Stomach (tissue), 9 donors: ENCODE results near the gene C5. TPM values are rescaled to one million over a fixed set of nuclear protein-coding genes. Genes with fewer than 3 reads are reported as not detected.

Source experiments
- DNase-seq, 2 donors: peaks; one replicate each; pipeline versions ENCODE4 v3.0.0 to v3.0.0-alpha.2; 2013 to 2019
- H3K27ac ChIP-seq, 5 donors: fragments of 200-600 bp in 4 of 5; sonication (generic) in 4 of 5; one replicate each; pipeline ENCODE4 v1.5.1; 2013 to 2019; ENCODE audit warnings: mild to moderate bottlenecking in 1 of 5, moderate library complexity in 1 of 5
- H3K27me3 ChIP-seq, 3 donors: fragments of 200-600 bp; sonication (generic); one replicate each; pipeline ENCODE4 v1.5.1; 2017 to 2019; ENCODE audit warnings: mixed run types in 1 of 3
- H3K36me3 ChIP-seq, 4 donors: fragments of 200-600 bp; sonication (generic); 1 replicate in 3 of 4; 2 replicates in 1 of 4; pipeline ENCODE4 v1.5.1; 2016 to 2019
- H3K4me1 ChIP-seq, 4 donors: fragments of 200-600 bp; sonication (generic); one replicate each; pipeline ENCODE4 v1.5.1; 2016 to 2019
- H3K4me3 ChIP-seq, 4 donors: fragments of 200-600 bp; sonication (generic) in 3 of 4; one replicate each; pipeline ENCODE4 v1.5.1; 2016 to 2019; ENCODE audit warnings: mild to moderate bottlenecking in 1 of 4
- H3K9me3 ChIP-seq, 4 donors: fragments of 200-600 bp; sonication (generic); one replicate each; pipeline ENCODE4 v1.5.1; 2016 to 2019
- CTCF ChIP-seq, 7 experiments: fragments of 450-650 bp in 4 of 7; fragments of 200-600 bp in 3 of 7; sonication (generic) in 3 of 7; IDR thresholded peaks; one replicate each; pipeline ENCODE4 v1.5.1; 2016 to 2019; ENCODE audit warnings: antibody characterized with exemption in 7 of 7, control low read depth in 2 of 7, mild to moderate bottlenecking in 1 of 7
- EP300 ChIP-seq: sonication (generic); formaldehyde crosslinking; IDR thresholded peaks from one replicate; pipeline ENCODE4 v1.6.1; 2017; ENCODE audit warnings: antibody characterized with exemption
- POLR2A ChIP-seq, 4 donors: fragments of 450-650 bp; IDR thresholded peaks; one replicate each; pipeline ENCODE4 v1.6.1; 2016; ENCODE audit warnings: antibody characterized with exemption in 4 of 4, control low read depth in 2 of 4, mild to moderate bottlenecking in 1 of 4, moderate library complexity in 1 of 4
- POLR2AphosphoS5 ChIP-seq, 3 donors: sonication (generic); formaldehyde crosslinking; IDR thresholded peaks; one replicate each; pipeline ENCODE4 v1.6.1; 2016; ENCODE audit warnings: antibody characterized with exemption in 3 of 3
- WGBS, 5 donors: extraction: QIAGEN DNeasy Blood & Tissue Kit in 3 of 5; methylation state at CpG; one replicate each; pipeline versions ENCODE4 v1.1.5 to v1.1.7; 2013 to 2018; 5-methylcytosine and 5-hydroxymethylcytosine counted together
- intact Hi-C: fragments of 100-400 bp; cut with DNase I; formaldehyde crosslinking; loops from one replicate; pipeline ENCODE4 v1.15.1; 2023; ENCODE audit warnings: low total_unique reads
- polyA plus RNA-seq, 3 donors: library from polyadenylated mRNA; stranded (reverse); fragments of 200-250 nt; gene quantifications; one replicate each; pipeline ENCODE4 v1.2.3, GENCODE V29; 2013
- total RNA-seq, 5 donors: library from RNA; depleted of rRNA; stranded (reverse); fragments of >200 nt; gene quantifications; one replicate each; pipeline versions ENCODE4 v1.1.0 to v1.2.3, GENCODE V29; 2014 to 2016
- donor health status: healthy with polysubstance abuse.
- donor health status: Bipolar disorder and iron deficiency.
- donor health status: healthy.

The C5 gene
- total and polyA plus RNA-seq, 8 donors, result 4.0 to 13.4 (median 6.2) TPM

GRCh38 chr9:120937127-120937526, 112.9 kb downstream of the C5 start:
- intact Hi-C loops, result loop anchor here (10.0 kb wide), 1 partner anchor 182 kb away; no protein-coding TSS in a partner anchor
- no peaks in the 10 kb centered on the region for H3K36me3 ChIP-seq
- peak overlapping the region; percentile 59 to 93 (median 84) for H3K27ac ChIP-seq
- H3K27me3 ChIP-seq, result no peaks in the 10 kb centered on the region
- H3K9me3 ChIP-seq, result no peaks in the 10 kb centered on the region
- WGBS, 5 donors, result 52 to 81% (median 77%) methylated on average over 1 of the region's 1 CpG
- no peak overlapping the region for H3K4me3 ChIP-seq
- DNase-seq, result no peak
- TF ChIP-seq POLR2A (IDR thresholded peaks at IDR 0.05), result no peak
- TF ChIP-seq POLR2AphosphoS5 (IDR thresholded peaks at IDR 0.05), result no peak
- TF ChIP-seq EP300, result no peak
- no peak for TF ChIP-seq CTCF (IDR thresholded peaks at IDR 0.05)
- H3K4me1 ChIP-seq, result peaks cover 38 to 69% (median 50%) of the 10 kb centered on the region in 4 donors

- intact Hi-C loops, result loop anchor here (10.0 kb wide), 1 partner anchor 182 kb away; no protein-coding TSS in a partner anchor
- H3K27ac ChIP-seq, result peak overlapping the region; percentile 78 to 93 (median 84)
- H3K4me1 ChIP-seq, result peaks cover 42 to 69% (median 50%) of the 10 kb centered on the region in 4 donors
- no peaks in the 10 kb centered on the region for H3K27me3 ChIP-seq
- H3K4me3 ChIP-seq, result no peak overlapping the region
- no peaks in the 10 kb centered on the region for H3K9me3 ChIP-seq
- no peaks in the 10 kb centered on the region for H3K36me3 ChIP-seq
- peak in 1 of 7 experiments; percentile 3 for TF ChIP-seq CTCF (IDR thresholded peaks at IDR 0.05)
- no peak for TF ChIP-seq EP300
- 38 to 49% (median 43%) methylated on average over 2 of the region's 2 CpGs for WGBS, 5 donors
- DNase-seq, result no peak
These were observed 113.3 kb downstream of the C5 start for GRCh38 chr9:120936764-120937122.

- no peak for TF ChIP-seq POLR2A (IDR thresholded peaks at IDR 0.05)
- TF ChIP-seq POLR2AphosphoS5 (IDR thresholded peaks at IDR 0.05), result peak; percentile 48 to 89 (median 73)
- no peak for TF ChIP-seq EP300
- peak in 5 of 7 experiments; percentile 81 to 92 (median 86) for TF ChIP-seq CTCF (IDR thresholded peaks at IDR 0.05)
- Histone ChIP-seq H3K4me3 (peak overlapping the region in 1 of 4 donors; percentile 21), H3K36me3 (no peaks in the 10 kb centered on the region), H3K27ac (peak overlapping the region; percentile 78 to 93 (median 84)), H3K4me1 (peaks cover 42 to 69% (median 52%) of the 10 kb centered on the region in 4 donors), H3K9me3 (no peaks in the 10 kb centered on the region), H3K27me3 (no peaks in the 10 kb centered on the region)
- peak; percentile 95 for DNase-seq
- intact Hi-C loops, result loop anchor here (10.0 kb wide), 1 partner anchor 181 kb away; no protein-coding TSS in a partner anchor
- 6 to 17% (median 11%) methylated on average over 10 of the region's 10 CpGs for WGBS, 5 donors
These were observed 113.9 kb downstream of the C5 start for GRCh38 chr9:120936011-120936763.

- no peaks in the 10 kb centered on the region for H3K27me3 ChIP-seq
- H3K4me1 ChIP-seq, result peaks cover 42 to 74% (median 52%) of the 10 kb centered on the region in 4 donors
- peak overlapping the region; percentile 78 to 93 (median 84) for H3K27ac ChIP-seq
- no peak overlapping the region for H3K4me3 ChIP-seq
- H3K36me3 ChIP-seq, result no peaks in the 10 kb centered on the region
- 2 to 11% (median 6%) methylated on average over 4 of the region's 4 CpGs for WGBS, 5 donors
- intact Hi-C loops, result loop anchor here (10.0 kb wide), 1 partner anchor 181 kb away; no protein-coding TSS in a partner anchor
- DNase-seq, result peak; percentile 96 to 99
- peak; percentile 83 to 90 (median 89) for TF ChIP-seq POLR2AphosphoS5 (IDR thresholded peaks at IDR 0.05)
- no peak for TF ChIP-seq CTCF (IDR thresholded peaks at IDR 0.05)
- no peak for TF ChIP-seq POLR2A (IDR thresholded peaks at IDR 0.05)
- TF ChIP-seq EP300, result peak; percentile 33
- no peaks in the 10 kb centered on the region for H3K9me3 ChIP-seq
These were observed 114.7 kb downstream of the C5 start for GRCh38 chr9:120935383-120935857.
